CD8-positive, alpha-beta memory T cell (primary cell): ENCODE measurements around the gene SEPTIN3. TPM values are rescaled to one million over a fixed set of nuclear protein-coding genes. Genes with fewer than 3 reads are reported as not detected.

Experiments
- CTCF ChIA-PET: fragments of 350-600 bp; sonication (Branson Sonifier 250); formaldehyde crosslinking; loops from one replicate; lab custom pipeline; 2021; ENCODE audit warnings: antibody characterized with exemption; lab: Charles Lee
- POLR2A ChIA-PET: fragments of 350-600 bp; sonication (Branson Sonifier 250); formaldehyde crosslinking; loops from one replicate; lab custom pipeline; 2021; ENCODE audit warnings: antibody characterized with exemption; lab: Charles Lee
- DNase-seq, 5 donors: peaks; one replicate each; pipeline versions ENCODE4 v3.0.0 to v3.0.0-alpha.2; 2020 to 2022; ENCODE audit warnings: mixed read lengths in 1 of 5
- H3K27ac ChIP-seq: one replicate; pipeline ENCODE4 v1.7.0; 2013; ENCODE audit warnings: low read depth, mild to moderate bottlenecking, low read length, moderate library complexity
- H3K27me3 ChIP-seq: 2 replicates; pipeline ENCODE4 v1.7.0; 2013; ENCODE audit warnings: low read length, mild to moderate bottlenecking; ENCODE audit not compliant: insufficient read depth, poor library complexity, severe bottlenecking
- H3K36me3 ChIP-seq: 2 replicates; pipeline ENCODE4 v1.7.0; 2013; ENCODE audit warnings: mild to moderate bottlenecking, low read length, moderate library complexity; ENCODE audit not compliant: insufficient read depth
- H3K4me1 ChIP-seq: 2 replicates; pipeline ENCODE4 v1.7.0; 2013; ENCODE audit warnings: mild to moderate bottlenecking, low read length, moderate library complexity; ENCODE audit not compliant: insufficient read depth
- H3K4me3 ChIP-seq: 2 replicates; pipeline ENCODE4 v1.7.0; 2013; ENCODE audit warnings: mild to moderate bottlenecking, low read length
- H3K9me3 ChIP-seq: 2 replicates; pipeline ENCODE4 v1.7.0; 2013; ENCODE audit warnings: mild to moderate bottlenecking, low read length
- H3K27ac Mint-ChIP-seq, 8 donors: one replicate each; pipeline ENCODE4 v1.8.0; 2020 to 2021; ENCODE audit warnings: mixed read lengths in 8 of 8, mild to moderate bottlenecking in 6 of 8, inconsistent platforms in 3 of 8, moderate library complexity in 3 of 8
- H3K27me3 Mint-ChIP-seq, 2 donors: one replicate each; pipeline ENCODE4 v1.8.0; 2020 to 2021; ENCODE audit warnings: mixed read lengths in 2 of 2, mild to moderate bottlenecking in 1 of 2, moderate library complexity in 1 of 2
- H3K36me3 Mint-ChIP-seq, 3 donors: one replicate each; pipeline ENCODE4 v1.8.0; 2020 to 2021; ENCODE audit warnings: mixed read lengths in 3 of 3, inconsistent platforms in 1 of 3, mild to moderate bottlenecking in 1 of 3
- H3K4me1 Mint-ChIP-seq, 3 donors: one replicate each; pipeline ENCODE4 v1.8.0; 2020 to 2021; ENCODE audit warnings: mixed read lengths in 3 of 3, inconsistent platforms in 1 of 3, mild to moderate bottlenecking in 1 of 3
- H3K4me3 Mint-ChIP-seq, 7 donors: one replicate each; pipeline ENCODE4 v1.8.0; 2020 to 2021; ENCODE audit warnings: mixed read lengths in 7 of 7, mild to moderate bottlenecking in 6 of 7, moderate library complexity in 4 of 7, inconsistent platforms in 2 of 7
- H3K9me3 Mint-ChIP-seq, 5 donors: one replicate each; pipeline ENCODE4 v1.8.0; 2020 to 2022; ENCODE audit warnings: mixed read lengths in 5 of 5, mild to moderate bottlenecking in 3 of 5, moderate library complexity in 2 of 5, inconsistent platforms in 1 of 5
- polyA plus RNA-seq: library from polyadenylated mRNA; unstranded; fragments of 300-500 nt; fragmentation: Illumina TruSeq; gene quantifications from one replicate; pipeline ENCODE4 v1.2.3, GENCODE V29; 2021
- total RNA-seq, 2 experiments: library from RNA; stranded (reverse); gene quantifications; one replicate each; pipeline ENCODE4 v1.2.3, GENCODE V29; 2021

Gene SEPTIN3
- total and polyA plus RNA-seq, 3 experiments from 2014 or later: 0.33 to 0.51 TPM; not detected in 1

DNA sequence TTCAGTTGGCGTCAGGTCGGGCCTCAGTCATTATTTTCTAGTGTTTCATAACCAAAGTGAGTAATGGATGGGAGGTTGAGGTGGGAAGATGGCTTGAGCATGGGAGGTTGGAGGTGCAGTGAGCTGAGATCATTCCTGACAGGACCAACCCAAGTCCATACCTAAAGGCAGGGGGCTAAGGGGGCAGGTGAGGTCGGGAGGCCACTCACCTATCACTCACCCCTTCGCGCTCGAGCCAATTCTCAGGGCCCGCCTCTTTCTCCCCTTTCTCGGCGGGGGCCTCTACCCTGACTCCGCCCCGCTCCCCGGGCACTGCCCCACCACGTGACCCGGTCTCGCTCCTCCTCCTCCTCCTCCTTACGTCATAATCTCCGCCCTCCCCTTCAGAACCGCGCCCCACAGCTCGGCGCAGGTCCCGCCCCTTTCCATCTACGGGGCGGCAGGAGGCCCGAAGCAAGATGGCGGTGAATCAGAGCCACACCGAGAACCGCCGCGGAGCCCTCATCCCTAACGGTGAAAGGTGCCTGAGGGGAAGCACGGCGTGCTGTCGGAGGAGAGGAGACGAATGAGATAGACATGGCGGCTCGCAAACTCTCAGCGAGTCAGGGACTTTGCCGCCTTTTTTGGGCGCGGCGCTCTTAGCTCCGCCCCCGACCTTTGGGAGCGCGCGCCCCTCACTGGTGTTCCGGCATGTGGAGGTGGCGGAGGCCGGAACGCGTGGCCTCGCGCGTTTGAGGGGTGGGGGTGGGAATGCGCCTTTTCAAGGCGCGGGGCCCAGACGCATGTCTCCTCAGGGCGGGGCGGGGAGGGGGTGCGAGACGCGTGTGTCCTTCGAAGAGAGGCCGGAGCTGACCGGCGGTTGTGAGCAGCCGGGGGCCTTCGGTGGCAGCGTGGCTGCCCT lies 29.4 kb downstream of the SEPTIN3 start, which contains the start of gene WBP2NL:
TSS of gene WBP2NL (plus strand) at position 428 of the 901 bp plus-strand sequence. CDS start at position 459, 31 bp downstream.
- H3K27me3 ChIP-seq: no peaks in the 10 kb centered on the region
- H3K27ac ChIP-seq: peak within 1 kb of the TSS; percentile 21
- H3K4me3 Mint-ChIP-seq: peak within 1 kb of the TSS; percentile 83 to 99 (median 97)
- peaks cover 0 to 8% (median 3%) of the 10 kb centered on the region in 5 donors for H3K9me3 Mint-ChIP-seq
- no peaks in the 10 kb centered on the region for H3K9me3 ChIP-seq
- ChIA-PET POLR2A (interaction anchor here (0.6 to 1.2 kb wide), 6 partner anchors 52 to 1152 kb away, joined by 3 to 11 read pairs (median 4); partner anchors contain the start of genes CCDC134, CENPM, NDUFA6 and SMDT1), CTCF (interaction anchor here (1.5 kb wide), 1 partner anchor 93 kb away, joined by 4 read pairs; no protein-coding TSS in a partner anchor)
- H3K4me1 ChIP-seq: peaks cover 19% of the 10 kb centered on the region
- peak; percentile 82 to 92 (median 89) for DNase-seq
- H3K27me3 Mint-ChIP-seq: peaks cover 0 to 2% of the 10 kb centered on the region in 2 donors
- peak within 1 kb of the TSS; percentile 43 to 99 (median 98) for H3K27ac Mint-ChIP-seq
- peaks cover 2 to 6% (median 4%) of the 10 kb centered on the region in 3 donors for H3K36me3 Mint-ChIP-seq
- no peaks in the 10 kb centered on the region for H3K36me3 ChIP-seq
- peak within 1 kb of the TSS; percentile 71 for H3K4me3 ChIP-seq
- peaks cover 17 to 21% (median 20%) of the 10 kb centered on the region in 3 donors for H3K4me1 Mint-ChIP-seq

DNA sequence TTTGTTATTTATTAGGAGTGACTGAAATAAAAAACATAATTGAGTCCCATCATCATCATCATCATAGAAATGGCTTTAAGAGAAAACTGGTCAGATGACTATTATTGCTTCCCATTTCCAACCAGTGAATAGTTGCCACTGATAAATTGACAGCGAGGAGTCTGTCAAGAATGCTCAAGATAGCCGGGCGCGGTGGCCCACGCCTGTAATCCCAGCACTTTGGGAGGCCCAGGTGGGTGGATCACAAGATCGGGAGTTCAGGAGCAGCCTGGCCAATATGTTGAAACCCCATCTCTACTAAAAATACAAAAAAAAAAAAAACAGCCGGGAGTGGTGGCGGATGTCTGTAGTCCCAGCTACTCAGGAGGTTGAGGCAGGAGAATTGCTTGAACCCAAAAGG lies 31.2 kb downstream of the SEPTIN3 start:
- Histone ChIP-seq H3K36me3 (no peaks in the 10 kb centered on the region), H3K27ac (no peak overlapping the region), H3K4me3 (no peak overlapping the region), H3K9me3 (no peaks in the 10 kb centered on the region), H3K27me3 (no peaks in the 10 kb centered on the region), H3K4me1 (peaks cover 19% of the 10 kb centered on the region)
- H3K4me3 Mint-ChIP-seq: peak overlapping the region in 4 of 7 donors; percentile 57 to 90 (median 74)
- H3K27me3 Mint-ChIP-seq: peaks cover 0 to 2% of the 10 kb centered on the region in 2 donors
- H3K27ac Mint-ChIP-seq: peak overlapping the region in 2 of 8 donors; percentile 22 to 84
- POLR2A ChIA-PET: no interaction called here
- no peak for DNase-seq
- peaks cover 2 to 6% (median 4%) of the 10 kb centered on the region in 3 donors for H3K36me3 Mint-ChIP-seq
- H3K4me1 Mint-ChIP-seq: peaks cover 17 to 21% (median 20%) of the 10 kb centered on the region in 3 donors
- H3K9me3 Mint-ChIP-seq: peaks cover 0 to 11% (median 5%) of the 10 kb centered on the region in 5 donors
- CTCF ChIA-PET: no interaction called here

DNA sequence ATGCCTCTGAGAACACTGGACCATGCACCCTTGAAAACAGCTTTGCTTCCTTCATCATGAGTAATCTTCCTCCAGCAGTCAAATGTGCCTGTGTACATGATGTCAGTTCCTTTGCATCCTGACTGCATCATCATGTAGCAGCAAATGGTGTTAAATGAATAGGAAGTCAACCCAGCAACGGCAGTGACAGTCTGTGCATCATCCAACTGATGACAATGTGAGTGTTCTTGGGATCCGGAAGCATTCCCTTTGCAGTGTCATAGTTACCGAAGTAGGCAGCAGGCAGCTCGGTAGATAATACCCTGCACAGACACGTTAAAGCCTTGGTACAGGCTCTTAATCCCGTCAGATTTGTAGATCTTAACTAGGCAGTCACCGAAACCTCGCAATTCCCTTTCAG lies 31.9 kb downstream of the SEPTIN3 start:
- H3K27ac ChIP-seq: no peak overlapping the region
- H3K4me1 ChIP-seq: peaks cover 19% of the 10 kb centered on the region
- no peaks in the 10 kb centered on the region for H3K27me3 ChIP-seq
- no peak for DNase-seq
- no peak overlapping the region for H3K4me3 ChIP-seq
- H3K27ac Mint-ChIP-seq: peak overlapping the region in 1 of 8 donors; percentile 27
- CTCF ChIA-PET: no interaction called here
- peak overlapping the region in 2 of 7 donors; percentile 17 to 21 for H3K4me3 Mint-ChIP-seq
- POLR2A ChIA-PET: no interaction called here
- H3K9me3 Mint-ChIP-seq: peaks cover 0 to 14% (median 7%) of the 10 kb centered on the region in 5 donors
- H3K36me3 ChIP-seq: no peaks in the 10 kb centered on the region
- peaks cover 0 to 2% of the 10 kb centered on the region in 2 donors for H3K27me3 Mint-ChIP-seq
- peaks cover 17 to 21% (median 20%) of the 10 kb centered on the region in 3 donors for H3K4me1 Mint-ChIP-seq
- peaks cover 2 to 6% (median 4%) of the 10 kb centered on the region in 3 donors for H3K36me3 Mint-ChIP-seq
- H3K9me3 ChIP-seq: no peaks in the 10 kb centered on the region

DNA sequence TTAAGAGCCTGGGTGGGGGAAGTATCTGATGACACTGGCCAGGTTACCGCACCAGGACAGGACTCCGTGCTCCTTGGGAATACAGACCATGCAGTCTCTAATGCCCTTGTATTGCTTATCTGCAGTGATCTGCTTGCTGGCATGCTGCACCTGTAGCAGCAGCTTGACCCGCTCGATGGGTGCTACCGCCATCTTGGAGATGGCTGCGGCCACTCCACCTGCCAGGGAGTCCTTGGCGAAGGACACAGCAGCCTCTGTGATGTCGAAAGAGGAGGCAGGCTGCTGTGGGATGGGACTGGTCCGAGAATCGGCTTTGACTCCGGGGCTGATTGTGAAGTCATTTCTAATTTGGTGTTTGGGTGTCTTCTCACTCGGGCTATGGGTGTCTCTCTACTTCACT lies 32.5 kb downstream of the SEPTIN3 start:
- ChIA-PET POLR2A (no interaction called here), CTCF (no interaction called here)
- H3K36me3 ChIP-seq: no peaks in the 10 kb centered on the region
- H3K9me3 ChIP-seq: no peaks in the 10 kb centered on the region
- peaks cover 19% of the 10 kb centered on the region for H3K4me1 ChIP-seq
- Mint-ChIP-seq H3K4me1 (peaks cover 17 to 21% (median 20%) of the 10 kb centered on the region in 3 donors), H3K4me3 (peak overlapping the region in 1 of 7 donors; percentile 64), H3K36me3 (peaks cover 2 to 6% (median 4%) of the 10 kb centered on the region in 3 donors), H3K9me3 (peaks cover 0 to 14% (median 7%) of the 10 kb centered on the region in 5 donors), H3K27ac (peak overlapping the region in 1 of 8 donors; percentile 76), H3K27me3 (peaks cover 0 to 2% of the 10 kb centered on the region in 2 donors)
- H3K4me3 ChIP-seq: no peak overlapping the region
- H3K27ac ChIP-seq: no peak overlapping the region
- H3K27me3 ChIP-seq: no peaks in the 10 kb centered on the region
- DNase-seq: no peak

DNA sequence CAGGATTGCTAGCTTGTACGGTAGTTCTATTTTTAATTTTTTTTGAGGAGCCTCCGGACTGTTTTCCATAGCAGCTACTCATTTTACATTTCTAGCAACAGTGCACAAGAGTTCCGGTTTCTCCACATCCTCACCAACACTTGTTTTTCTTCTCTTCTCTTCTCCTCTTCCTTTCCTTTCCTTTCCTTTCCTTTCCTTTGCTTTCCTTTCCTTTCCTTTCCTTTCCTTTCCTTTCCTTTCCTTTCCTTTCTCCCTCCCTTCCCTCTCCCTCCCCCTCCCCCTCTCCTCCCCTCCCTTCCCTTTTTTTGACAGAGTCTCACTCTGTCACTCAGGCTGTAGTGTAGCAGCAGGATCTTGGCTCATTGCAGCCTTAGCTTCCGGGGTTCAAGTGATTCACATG lies 38.7 kb downstream of the SEPTIN3 start:
- H3K4me3 ChIP-seq: no peak overlapping the region
- CTCF ChIA-PET: no interaction called here
- H3K27ac Mint-ChIP-seq: no peak overlapping the region
- H3K36me3 ChIP-seq: no peaks in the 10 kb centered on the region
- DNase-seq: no peak
- peaks cover 0 to 13% (median 0%) of the 10 kb centered on the region in 3 donors for H3K36me3 Mint-ChIP-seq
- no peak overlapping the region for H3K4me3 Mint-ChIP-seq
- H3K27me3 ChIP-seq: no peaks in the 10 kb centered on the region
- no peaks in the 10 kb centered on the region for H3K9me3 ChIP-seq
- H3K4me1 Mint-ChIP-seq: no peaks in the 10 kb centered on the region
- H3K9me3 Mint-ChIP-seq: peaks cover 11 to 32% (median 27%) of the 10 kb centered on the region in 5 donors
- H3K4me1 ChIP-seq: no peaks in the 10 kb centered on the region
- peaks cover 10 to 15% of the 10 kb centered on the region in 2 donors for H3K27me3 Mint-ChIP-seq
- POLR2A ChIA-PET: no interaction called here
- no peak overlapping the region for H3K27ac ChIP-seq

DNA sequence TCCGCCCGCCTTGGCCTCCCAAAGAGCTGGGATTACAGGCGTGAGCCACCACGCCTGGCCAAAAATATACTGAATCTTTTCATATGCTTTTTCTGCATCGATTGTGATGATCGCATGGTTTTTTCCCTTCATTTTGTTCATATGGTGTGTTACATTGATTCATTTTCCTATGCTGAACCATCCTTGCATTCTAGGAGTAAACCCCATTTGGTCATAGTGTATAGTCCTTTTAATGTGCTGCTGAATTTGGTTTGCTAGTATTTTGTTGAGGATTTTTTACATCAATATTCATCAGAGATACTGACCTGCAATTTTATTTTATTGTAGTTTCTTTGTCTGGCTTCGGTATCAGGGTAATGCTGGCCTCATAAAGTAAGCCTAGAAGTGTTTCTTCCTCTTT lies 41.5 kb downstream of the SEPTIN3 start:
- ChIA-PET CTCF (no interaction called here), POLR2A (no interaction called here)

DNA sequence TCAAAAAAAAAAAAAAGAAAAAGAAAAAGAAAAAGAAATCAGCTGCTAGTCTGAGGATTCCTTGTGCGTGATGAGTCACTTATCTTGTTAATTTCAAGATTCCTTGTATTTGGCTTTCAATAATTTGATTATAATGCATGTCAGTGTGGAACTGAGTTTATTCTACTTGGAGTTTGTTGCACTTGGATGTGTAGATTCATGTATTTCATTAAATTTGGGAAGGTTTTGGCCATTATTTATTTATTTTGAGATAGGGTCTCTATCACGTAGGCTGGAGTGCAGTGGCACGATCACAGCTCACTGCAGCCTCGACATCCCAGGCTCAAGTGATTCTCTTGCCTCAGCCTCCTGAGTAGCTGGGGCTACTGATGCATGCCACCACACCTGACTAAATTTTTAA lies 44.1 kb downstream of the SEPTIN3 start:
- ChIA-PET CTCF (no interaction called here), POLR2A (no interaction called here)
- DNase-seq: no peak
- Mint-ChIP-seq H3K4me3 (no peak overlapping the region), H3K27ac (no peak overlapping the region), H3K36me3 (peaks cover 0 to 13% (median 1%) of the 10 kb centered on the region in 3 donors), H3K4me1 (no peaks in the 10 kb centered on the region), H3K9me3 (peaks cover 11 to 32% (median 20%) of the 10 kb centered on the region in 5 donors), H3K27me3 (peaks cover 19 to 41% of the 10 kb centered on the region in 2 donors)
- H3K4me1 ChIP-seq: no peaks in the 10 kb centered on the region
- H3K36me3 ChIP-seq: no peaks in the 10 kb centered on the region
- no peaks in the 10 kb centered on the region for H3K9me3 ChIP-seq
- H3K27ac ChIP-seq: no peak overlapping the region
- H3K4me3 ChIP-seq: no peak overlapping the region
- no peaks in the 10 kb centered on the region for H3K27me3 ChIP-seq

More for the DNA sequence above, 41.5 kb downstream of the SEPTIN3 start:
- Mint-ChIP-seq H3K27ac (no peak overlapping the region), H3K4me1 (no peaks in the 10 kb centered on the region), H3K9me3 (peaks cover 11 to 32% (median 21%) of the 10 kb centered on the region in 5 donors), H3K4me3 (no peak overlapping the region), H3K27me3 (peaks cover 14 to 25% of the 10 kb centered on the region in 2 donors), H3K36me3 (peaks cover 0 to 13% (median 0%) of the 10 kb centered on the region in 3 donors)
- Histone ChIP-seq H3K4me3 (no peak overlapping the region), H3K4me1 (no peaks in the 10 kb centered on the region), H3K9me3 (no peaks in the 10 kb centered on the region), H3K27me3 (no peaks in the 10 kb centered on the region), H3K36me3 (no peaks in the 10 kb centered on the region), H3K27ac (no peak overlapping the region)
- DNase-seq: no peak
